ENCODE data around the gene UAP1L1.

The UAP1L1 gene

GRCh38 chr9:137069508-137070091, 7.7 kb upstream of the UAP1L1 start (continued):
- no peak for TF ChIP-seq ZNF394 (tag by site-specific recombination; IDR thresholded peaks at IDR 0.05; ENCODE audit: borderline replicate concordance)
- no peak for TF ChIP-seq MEIS1 (CRISPR knock-in tag; IDR thresholded peaks at IDR 0.05; ENCODE audit: borderline replicate concordance)
- TF ChIP-seq TSHZ1 (tag by site-specific recombination; IDR thresholded peaks at IDR 0.05; ENCODE audit: borderline replicate concordance) = no peak
- no peak for TF ChIP-seq SCRT1 (tag by site-specific recombination; IDR thresholded peaks at IDR 0.05; ENCODE audit: borderline replicate concordance)
- no peak for TF ChIP-seq TRIM28 (IDR thresholded peaks at IDR 0.05; ENCODE audit: borderline replicate concordance, low read length)
- TF ChIP-seq ZNF10 (tag by site-specific recombination; IDR thresholded peaks at IDR 0.05) = no peak
- TF ChIP-seq SP2 (tag by site-specific recombination; IDR thresholded peaks at IDR 0.05) = no peak
- no peak for TF ChIP-seq ZNF555 (tag by site-specific recombination; conservative IDR thresholded peaks at IDR 0.05)
- TF ChIP-seq ZNF146 (tag by site-specific recombination; IDR thresholded peaks at IDR 0.05) = no peak
- TF ChIP-seq PRDM6 (tag by site-specific recombination; IDR thresholded peaks at IDR 0.05) = no peak
- TF ChIP-seq ZNF140 (tag by site-specific recombination; IDR thresholded peaks at IDR 0.05) = no peak
- peak; percentile 61; the same call in 1 of the 2 replicates for TF ChIP-seq ZBTB20 (tag by site-specific recombination; IDR thresholded peaks at IDR 0.05)
- TF ChIP-seq ZIC2 (tag by site-specific recombination; IDR thresholded peaks at IDR 0.05) = no peak
- TF ChIP-seq ZNF211 (tag by site-specific recombination; IDR thresholded peaks at IDR 0.05; ENCODE audit: low read depth) = no peak
- TF ChIP-seq ZNF221 (tag by site-specific recombination; IDR thresholded peaks at IDR 0.05; ENCODE audit: borderline replicate concordance) = no peak
- TF ChIP-seq ZNF791 (tag by site-specific recombination; IDR thresholded peaks at IDR 0.05) = no peak
- TF ChIP-seq ZBTB6 (tag by site-specific recombination; IDR thresholded peaks at IDR 0.05) = peak; percentile 87
- TF ChIP-seq ZSCAN23 (tag by site-specific recombination; IDR thresholded peaks at IDR 0.05) = no peak
- no peak for TF ChIP-seq ZNF529 (tag by site-specific recombination; IDR thresholded peaks at IDR 0.05; ENCODE audit: insufficient replicate concordance)
- no peak for TF ChIP-seq ZNF518A (tag by site-specific recombination; conservative IDR thresholded peaks at IDR 0.05; ENCODE audit: low read depth)
- peak; percentile 42; the same call in 1 of the 2 replicates for TF ChIP-seq ZBTB48 (tag by site-specific recombination; IDR thresholded peaks at IDR 0.05)
- no peak for TF ChIP-seq PBX3 (CRISPR knock-in tag; IDR thresholded peaks at IDR 0.05)
- TF ChIP-seq ZNF561 (tag by site-specific recombination; IDR thresholded peaks at IDR 0.05; ENCODE audit: borderline replicate concordance) = no peak
- TF ChIP-seq ZNF155 (tag by site-specific recombination; IDR thresholded peaks at IDR 0.05) = no peak
- TF ChIP-seq SALL2 (tag by site-specific recombination; IDR thresholded peaks at IDR 0.05; ENCODE audit: borderline replicate concordance) = no peak
- no peak for TF ChIP-seq SP7 (tag by site-specific recombination; IDR thresholded peaks at IDR 0.05)
- no peak for TF ChIP-seq ZNF830 (tag by site-specific recombination; IDR thresholded peaks at IDR 0.05; ENCODE audit: low read depth)
- no peak for TF ChIP-seq ZNF404 (tag by site-specific recombination; IDR thresholded peaks at IDR 0.05)
